ENCODE measurements around the gene UNC93A.
"Not testable (repeated sequence)": the region's sequence is repeated elsewhere in the genome, so short reads cannot be mapped to it uniquely, and the experiment has no call there.

DNA sequence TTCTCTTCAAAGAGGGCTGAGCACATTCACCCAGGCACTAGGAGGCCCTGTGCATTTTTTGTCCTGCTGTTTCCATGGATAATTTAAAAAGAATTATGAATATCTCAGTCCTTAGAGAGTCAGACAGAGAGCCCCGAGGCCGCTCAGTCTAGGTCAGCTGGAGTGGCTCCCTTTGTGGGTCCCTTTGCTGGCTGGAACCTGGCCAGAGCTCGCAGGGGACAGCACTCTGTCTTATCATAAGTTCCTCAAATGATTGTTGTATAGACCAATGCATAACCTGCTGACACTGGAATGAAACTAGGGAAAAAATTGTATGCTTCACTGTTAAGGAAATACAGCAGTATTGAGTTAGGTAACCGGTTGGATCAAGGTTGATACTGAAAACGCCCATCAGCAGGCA, 10.6 kb upstream of the UNC93A start:
- TF ChIP-seq, protein P1, sequence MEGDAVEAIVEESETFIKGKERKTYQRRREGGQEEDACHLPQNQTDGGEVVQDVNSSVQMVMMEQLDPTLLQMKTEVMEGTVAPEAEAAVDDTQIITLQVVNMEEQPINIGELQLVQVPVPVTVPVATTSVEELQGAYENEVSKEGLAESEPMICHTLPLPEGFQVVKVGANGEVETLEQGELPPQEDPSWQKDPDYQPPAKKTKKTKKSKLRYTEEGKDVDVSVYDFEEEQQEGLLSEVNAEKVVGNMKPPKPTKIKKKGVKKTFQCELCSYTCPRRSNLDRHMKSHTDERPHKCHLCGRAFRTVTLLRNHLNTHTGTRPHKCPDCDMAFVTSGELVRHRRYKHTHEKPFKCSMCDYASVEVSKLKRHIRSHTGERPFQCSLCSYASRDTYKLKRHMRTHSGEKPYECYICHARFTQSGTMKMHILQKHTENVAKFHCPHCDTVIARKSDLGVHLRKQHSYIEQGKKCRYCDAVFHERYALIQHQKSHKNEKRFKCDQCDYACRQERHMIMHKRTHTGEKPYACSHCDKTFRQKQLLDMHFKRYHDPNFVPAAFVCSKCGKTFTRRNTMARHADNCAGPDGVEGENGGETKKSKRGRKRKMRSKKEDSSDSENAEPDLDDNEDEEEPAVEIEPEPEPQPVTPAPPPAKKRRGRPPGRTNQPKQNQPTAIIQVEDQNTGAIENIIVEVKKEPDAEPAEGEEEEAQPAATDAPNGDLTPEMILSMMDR (IDR thresholded peaks at IDR 0.05) = not testable (repeated sequence)
- TF ChIP-seq POLR2A (IDR thresholded peaks at IDR 0.05) = not testable (repeated sequence)

Data from breast epithelium (tissue), 3 donors.